BLaER1 treated with 17β-estradiol and CSF1 and Interleukin-3, amounts not matched to agents 10 nM and 100 nM (cell line): Measurements from ENCODE around the gene MFAP3L.
"Not testable (repeated sequence)": the region's sequence is repeated elsewhere in the genome, so short reads cannot be mapped to it uniquely, and the experiment has no call there.

ENCODE experiments used
- H3K27ac ChIP-seq, 11 experiments: shearing (Covaris generic); formaldehyde crosslinking; 2 replicates each; pipeline ENCODE4 v1.8.1; 2022
- H3K27me3 ChIP-seq, 11 experiments: shearing (Covaris generic); formaldehyde crosslinking; 2 replicates each; pipeline ENCODE4 v1.8.1; 2022
- H3K36me3 ChIP-seq, 11 experiments: shearing (Covaris generic); formaldehyde crosslinking; 2 replicates each; pipeline ENCODE4 v1.8.1; 2022
- H3K4me1 ChIP-seq, 10 experiments: shearing (Covaris generic); formaldehyde crosslinking; 2 replicates each; pipeline ENCODE4 v1.8.1; 2022
- H3K4me2 ChIP-seq, 11 experiments: shearing (Covaris generic); formaldehyde crosslinking; 2 replicates each; pipeline ENCODE4 v1.8.1; 2022
- H3K4me3 ChIP-seq, 10 experiments: shearing (Covaris generic); formaldehyde crosslinking; 2 replicates each; pipeline ENCODE4 v1.8.1; 2022
- H3K9ac ChIP-seq, 11 experiments: shearing (Covaris generic); formaldehyde crosslinking; 2 replicates each; pipeline ENCODE4 v1.8.1; 2022
- H3K9me3 ChIP-seq, 11 experiments: shearing (Covaris generic); formaldehyde crosslinking; replicated peaks in 1 of 11; 2 replicates each; pipeline ENCODE4 v1.8.1; 2022
- H4K20me1 ChIP-seq, 11 experiments: shearing (Covaris generic); formaldehyde crosslinking; 2 replicates each; pipeline ENCODE4 v1.8.1; 2022
- Cebpa-rat ChIP-seq, 11 experiments: shearing (Covaris generic); IDR thresholded peaks; 2 replicates each; pipeline ENCODE4 v1.8.1; 2022

Gene MFAP3L

GRCh38 chr4:170047771-170048354 is 21.7 kb upstream of the MFAP3L start:
- H3K9me3 ChIP-seq: peaks cover 0 to 4% (median 0%) of the 10 kb centered on the region in 11 experiments; a peak in 1 of 22 replicates
- H3K27ac ChIP-seq: no peak overlapping the region
- no peaks in the 10 kb centered on the region for H3K4me1 ChIP-seq
- no peak overlapping the region for H3K9ac ChIP-seq
- 0 out of 22 replicates have a peak, but pooled peaks cover 0 to 3% (median 0%) of the 10 kb centered on the region in 11 experiments for H4K20me1 ChIP-seq
- H3K4me2 ChIP-seq: no peak overlapping the region
- H3K4me3 ChIP-seq: no peak overlapping the region
- no peaks in the 10 kb centered on the region for H3K27me3 ChIP-seq
- no peak for TF ChIP-seq Cebpa-rat (IDR thresholded peaks at IDR 0.05)
- no peaks in the 10 kb centered on the region for H3K36me3 ChIP-seq

DNA sequence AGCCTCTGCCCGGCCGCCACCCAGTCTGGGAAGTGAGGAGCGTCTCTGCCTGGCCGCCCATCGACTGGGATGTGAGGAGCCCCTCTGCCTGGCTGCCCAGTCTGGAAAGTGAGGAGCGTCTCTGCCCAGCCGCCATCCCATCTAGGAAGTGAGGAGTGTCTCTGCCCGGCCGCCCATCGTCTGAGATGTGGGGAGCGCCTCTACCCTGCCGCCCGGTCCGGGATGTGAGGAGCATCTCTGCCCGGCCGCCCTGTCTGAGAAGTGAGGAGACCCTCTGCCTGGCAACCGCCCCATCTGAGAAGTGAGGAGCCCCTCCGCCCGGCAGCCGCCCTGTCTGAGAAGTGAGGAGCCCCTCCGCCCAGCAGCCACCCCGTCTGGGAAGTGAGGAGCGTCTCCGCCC is 20.0 kb upstream of the MFAP3L start:
- not testable (repeated sequence) for H3K9ac ChIP-seq, H3K36me3 ChIP-seq, H3K4me1 ChIP-seq, H3K4me2 ChIP-seq, H3K27ac ChIP-seq, H3K9me3 ChIP-seq, H3K4me3 ChIP-seq, H4K20me1 ChIP-seq, H3K27me3 ChIP-seq

DNA sequence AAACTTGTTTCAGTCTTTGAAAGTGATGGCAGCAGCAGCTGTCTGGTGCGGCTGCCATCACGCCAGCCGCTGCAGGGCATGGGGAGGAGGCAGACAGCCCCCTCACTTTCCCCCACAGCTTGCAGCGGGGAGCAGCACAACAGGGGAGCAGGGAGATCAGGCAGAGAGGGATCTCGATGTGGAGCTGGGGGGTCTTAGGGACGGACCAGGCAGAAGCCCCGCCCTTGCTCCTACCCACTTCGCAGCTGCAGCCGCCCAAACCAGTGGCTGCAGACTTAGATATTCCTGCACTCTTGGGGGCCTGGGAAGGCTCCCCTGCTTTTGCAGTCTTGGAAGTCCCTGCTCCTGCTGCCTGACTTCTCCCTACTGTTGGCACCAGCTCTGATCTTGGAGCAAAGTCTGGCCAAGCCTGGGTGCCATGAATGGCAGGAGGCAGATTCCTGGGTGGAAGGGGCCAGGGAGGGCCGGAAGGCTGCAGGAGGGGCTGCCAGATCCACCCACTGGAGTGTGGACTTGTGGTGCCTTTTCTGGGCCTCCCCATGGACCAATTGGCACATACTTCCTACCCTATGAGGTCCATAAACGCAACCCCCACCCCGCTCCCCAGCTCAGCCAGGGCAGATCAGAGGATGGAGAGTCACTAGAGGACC is 14.0 kb upstream of the MFAP3L start:
- Histone ChIP-seq H3K9ac (no peak overlapping the region), H3K4me1 (peaks cover 0 to 2% (median 0%) of the 10 kb centered on the region in 10 experiments; a peak in 3 of 20 replicates), H3K36me3 (no peaks in the 10 kb centered on the region), H3K27me3 (no peaks in the 10 kb centered on the region), H4K20me1 (no peaks in the 10 kb centered on the region), H3K9me3 (no peaks in the 10 kb centered on the region), H3K4me2 (no peak overlapping the region), H3K27ac (no peak overlapping the region), H3K4me3 (no peak overlapping the region)
- no peak for TF ChIP-seq Cebpa-rat (IDR thresholded peaks at IDR 0.05)

DNA sequence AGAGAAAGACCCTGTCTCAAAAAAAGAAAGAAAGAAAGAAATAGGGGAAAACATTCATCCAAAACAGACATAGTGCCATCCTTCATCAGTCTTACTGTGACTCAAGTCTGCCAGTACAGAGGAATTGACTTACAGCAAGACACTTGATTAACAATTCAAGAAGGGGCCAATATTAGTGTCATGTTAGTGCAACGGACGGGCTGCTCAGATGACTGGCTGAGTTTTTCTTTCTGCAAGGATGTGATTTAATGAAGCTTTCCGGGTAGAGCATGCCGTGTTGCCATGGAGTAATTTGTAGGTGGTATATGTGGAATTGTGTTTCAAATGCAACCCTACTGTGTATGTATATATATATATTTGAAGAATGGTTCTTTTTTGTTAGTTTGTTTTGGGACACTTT is 12.6 kb upstream of the MFAP3L start:
- no peaks in the 10 kb centered on the region for H3K9me3 ChIP-seq
- no peaks in the 10 kb centered on the region for H4K20me1 ChIP-seq
- H3K27me3 ChIP-seq: no peaks in the 10 kb centered on the region
- H3K4me2 ChIP-seq: no peak overlapping the region
- no peak for TF ChIP-seq Cebpa-rat (IDR thresholded peaks at IDR 0.05)
- no peaks in the 10 kb centered on the region for H3K36me3 ChIP-seq
- no peak overlapping the region for H3K9ac ChIP-seq
- H3K4me1 ChIP-seq: peaks cover 0 to 13% (median 0%) of the 10 kb centered on the region in 10 experiments; a peak in 3 of 20 replicates
- H3K27ac ChIP-seq: no peak overlapping the region
- no peak overlapping the region for H3K4me3 ChIP-seq

DNA sequence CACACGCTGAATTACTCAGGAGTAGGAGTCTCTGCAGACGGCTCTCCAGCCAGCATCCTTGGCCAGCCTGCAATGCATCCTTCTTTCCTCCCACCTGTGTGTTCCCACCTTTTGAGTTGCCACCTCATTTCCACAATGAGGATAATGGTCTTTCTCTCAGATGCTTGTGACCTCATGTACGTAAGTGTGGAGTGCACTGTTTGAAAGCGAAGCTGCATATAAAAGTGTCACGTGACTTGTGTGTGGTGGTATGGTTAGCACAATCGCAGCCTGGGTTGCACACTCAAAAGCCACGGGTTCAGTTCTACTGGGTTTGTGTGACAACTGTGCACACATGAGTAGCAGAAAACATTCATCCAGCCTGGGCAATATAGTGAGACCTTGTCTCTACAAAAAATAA is 12.0 kb upstream of the MFAP3L start:
- TF ChIP-seq Cebpa-rat (IDR thresholded peaks at IDR 0.05): no peak
- H3K27ac ChIP-seq: no peak overlapping the region
- peaks cover 0 to 13% (median 0%) of the 10 kb centered on the region in 10 experiments; a peak in 3 of 20 replicates for H3K4me1 ChIP-seq
- H3K9ac ChIP-seq: no peak overlapping the region
- H4K20me1 ChIP-seq: no peaks in the 10 kb centered on the region
- no peak overlapping the region for H3K4me2 ChIP-seq
- no peak overlapping the region for H3K4me3 ChIP-seq
- no peaks in the 10 kb centered on the region for H3K36me3 ChIP-seq
- no peaks in the 10 kb centered on the region for H3K27me3 ChIP-seq
- no peaks in the 10 kb centered on the region for H3K9me3 ChIP-seq

GRCh38 chr4:170037481-170037880 is 11.3 kb upstream of the MFAP3L start:
- H3K9me3 ChIP-seq: no peaks in the 10 kb centered on the region
- H3K27me3 ChIP-seq: no peaks in the 10 kb centered on the region
- no peak overlapping the region for H3K4me3 ChIP-seq
- H3K4me2 ChIP-seq: no peak overlapping the region
- H3K4me1 ChIP-seq: peaks cover 0 to 13% (median 0%) of the 10 kb centered on the region in 10 experiments; a peak in 3 of 20 replicates
- H3K27ac ChIP-seq: no peak overlapping the region
- no peak overlapping the region for H3K9ac ChIP-seq
- H3K36me3 ChIP-seq: no peaks in the 10 kb centered on the region
- no peak for TF ChIP-seq Cebpa-rat (IDR thresholded peaks at IDR 0.05)
- H4K20me1 ChIP-seq: no peaks in the 10 kb centered on the region

- H3K4me2 ChIP-seq: no peak overlapping the region
- peaks cover 0 to 23% (median 0%) of the 10 kb centered on the region in 10 experiments; a peak in 4 of 20 replicates for H3K4me1 ChIP-seq
- H3K9ac ChIP-seq: no peak overlapping the region
- H3K4me3 ChIP-seq: no peak overlapping the region
- no peaks in the 10 kb centered on the region for H3K27me3 ChIP-seq
- TF ChIP-seq Cebpa-rat (IDR thresholded peaks at IDR 0.05): no peak
- no peaks in the 10 kb centered on the region for H3K9me3 ChIP-seq
- H3K27ac ChIP-seq: no peak overlapping the region
- no peaks in the 10 kb centered on the region for H3K36me3 ChIP-seq
- no peaks in the 10 kb centered on the region for H4K20me1 ChIP-seq
These were observed 9.7 kb upstream of the MFAP3L start for GRCh38 chr4:170035845-170036244.

- H3K4me3 ChIP-seq: no peak overlapping the region
- peaks cover 0 to 30% (median 0%) of the 10 kb centered on the region in 10 experiments; a peak in 4 of 20 replicates for H3K4me1 ChIP-seq
- no peaks in the 10 kb centered on the region for H4K20me1 ChIP-seq
- H3K27ac ChIP-seq: no peak overlapping the region
- peak overlapping the region in 2 of 11 experiments; percentile 6 to 42; a peak in 4 of 22 replicates for H3K4me2 ChIP-seq
- H3K9ac ChIP-seq: no peak overlapping the region
- H3K36me3 ChIP-seq: no peaks in the 10 kb centered on the region
- H3K9me3 ChIP-seq: no peaks in the 10 kb centered on the region
- no peak for TF ChIP-seq Cebpa-rat (IDR thresholded peaks at IDR 0.05)
- no peaks in the 10 kb centered on the region for H3K27me3 ChIP-seq
These were observed 9.0 kb upstream of the MFAP3L start for GRCh38 chr4:170035231-170035630.

GRCh38 chr4:170033999-170034398 is 7.8 kb upstream of the MFAP3L start:
- Histone ChIP-seq H3K4me2 (peak overlapping the region in 1 of 11 experiments; percentile 42; a peak in 2 of 22 replicates), H3K4me1 (peaks cover 0 to 35% (median 0%) of the 10 kb centered on the region in 10 experiments; a peak in 4 of 20 replicates), H3K4me3 (no peak overlapping the region), H3K9ac (no peak overlapping the region), H3K36me3 (no peaks in the 10 kb centered on the region), H4K20me1 (no peaks in the 10 kb centered on the region), H3K27ac (no peak overlapping the region), H3K9me3 (no peaks in the 10 kb centered on the region), H3K27me3 (no peaks in the 10 kb centered on the region)
- TF ChIP-seq Cebpa-rat (IDR thresholded peaks at IDR 0.05): no peak

DNA sequence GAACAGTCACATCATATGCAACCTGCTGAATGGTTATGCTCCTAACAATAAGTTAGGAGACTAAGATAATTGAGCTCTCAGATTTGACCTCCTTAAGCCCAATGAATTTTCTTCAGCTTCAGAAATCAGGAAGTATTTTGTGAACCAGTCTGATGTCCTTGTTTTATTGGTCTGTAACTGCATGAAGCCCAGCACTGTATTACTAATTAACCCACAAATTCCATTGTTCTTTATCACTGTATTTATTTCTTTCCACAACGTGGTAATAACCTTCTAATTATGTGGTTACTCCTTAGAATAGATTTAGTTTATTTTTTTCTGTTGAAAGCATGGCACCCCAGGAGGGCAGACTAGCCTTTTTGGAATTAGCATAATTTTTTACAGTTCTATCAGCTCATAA is 3.9 kb upstream of the MFAP3L start:
- peaks cover 0 to 10% (median 6%) of the 10 kb centered on the region in 11 experiments; a peak in 14 of 22 replicates for H3K9me3 ChIP-seq
- H3K27ac ChIP-seq: no peak overlapping the region
- peaks cover 0 to 36% (median 7%) of the 10 kb centered on the region in 10 experiments; a peak in 11 of 20 replicates for H3K4me1 ChIP-seq
- peak overlapping the region in 2 of 11 experiments; percentile 42 to 78; a peak in 3 of 22 replicates for H3K4me2 ChIP-seq
- peaks cover 7 to 19% (median 10%) of the 10 kb centered on the region in 11 experiments for H3K27me3 ChIP-seq
- TF ChIP-seq Cebpa-rat (IDR thresholded peaks at IDR 0.05): no peak
- H3K4me3 ChIP-seq: no peak overlapping the region
- H3K9ac ChIP-seq: no peak overlapping the region
- H4K20me1 ChIP-seq: no peaks in the 10 kb centered on the region
- H3K36me3 ChIP-seq: no peaks in the 10 kb centered on the region
